SU-DHL-6 (cell line): ENCODE data around the gene ZC3H18.

Source experiments
- H2AFZ ChIP-seq: fragments of 200-600 bp; sonication (generic); 2 replicates; pipeline ENCODE4 v1.6.1; 2014; ENCODE audit warnings: low read depth, mild to moderate bottlenecking, moderate library complexity, mixed read lengths, antibody characterized with exemption, low read length; ENCODE audit not compliant: severe bottlenecking
- H3F3A ChIP-seq: fragments of 200-600 bp; shearing (Covaris generic); 2 replicates; pipeline ENCODE4 v1.6.0; 2016; ENCODE audit warnings: antibody characterized with exemption, mild to moderate bottlenecking; ENCODE audit not compliant: insufficient read depth
- H3K27ac ChIP-seq: fragments of 200-600 bp; sonication (generic); 2 replicates; pipeline ENCODE4 v1.5.1; 2016; ENCODE audit warnings: low read depth, mild to moderate bottlenecking, low read length, moderate library complexity, mixed read lengths
- H3K27me3 ChIP-seq: fragments of 200-600 bp; sonication (generic), shearing (Covaris generic); 2 replicates; pipeline ENCODE4 v1.6.0; 2014; ENCODE audit warnings: mild to moderate bottlenecking, low read length
- H3K36me3 ChIP-seq: fragments of 200-600 bp; sonication (generic); 2 replicates; pipeline ENCODE4 v1.6.1; 2014; ENCODE audit warnings: mild to moderate bottlenecking, low read length, mixed read lengths
- H3K4me2 ChIP-seq: fragments of 300-600, 200-600 bp; shearing (Covaris generic), sonication (generic); 2 replicates; pipeline ENCODE4 v1.6.0; 2014; ENCODE audit warnings: low read length, low read depth, mild to moderate bottlenecking; ENCODE audit not compliant: poor library complexity, severe bottlenecking
- H3K4me3 ChIP-seq: fragments of 200-600 bp; sonication (generic); 2 replicates; pipeline ENCODE4 v1.5.1; 2014; ENCODE audit warnings: antibody characterized with exemption, low read length, mild to moderate bottlenecking, mixed read lengths; ENCODE audit not compliant: insufficient read depth, poor library complexity, severe bottlenecking
- H3K79me2 ChIP-seq: fragments of 200-600 bp; sonication (generic); 2 replicates; pipeline ENCODE4 v1.6.1; 2014; ENCODE audit warnings: mild to moderate bottlenecking, low read length, moderate library complexity; ENCODE audit not compliant: insufficient read depth
- H3K9ac ChIP-seq: fragments of 200-600 bp; sonication (generic); 2 replicates; pipeline ENCODE4 v1.7.0; 2014; ENCODE audit warnings: mild to moderate bottlenecking, low read length
- H3K9me2 ChIP-seq: fragments of 200-600 bp; sonication (generic); replicated peaks from 2 replicates; pipeline ENCODE4 v1.6.1; 2014; ENCODE audit warnings: low read length; ENCODE audit not compliant: insufficient read depth
- H3K9me3 ChIP-seq: fragments of 200-600 bp; sonication (generic); 2 replicates; pipeline ENCODE4 v1.6.1; 2014; ENCODE audit warnings: low read length, mixed read lengths; ENCODE audit not compliant: insufficient read depth
- H4K20me1 ChIP-seq: fragments of 200-600 bp; sonication (generic); 2 replicates; pipeline ENCODE4 v1.6.1; 2014; ENCODE audit warnings: low read depth, mild to moderate bottlenecking, antibody characterized with exemption, low read length, moderate library complexity, mixed read lengths
- CTCF ChIP-seq: fragments of 200-600 bp; sonication (generic); IDR thresholded peaks from one replicate; pipeline ENCODE4 v1.5.1; 2017; ENCODE audit warnings: antibody characterized with exemption, mild to moderate bottlenecking, low read length, moderate library complexity; ENCODE audit not compliant: insufficient read depth, poor library complexity, severe bottlenecking
- EZH2phosphoT487 ChIP-seq: fragments of 200-600 bp; sonication (generic), shearing (Covaris generic); conservative IDR thresholded peaks from 2 replicates; pipeline ENCODE4 v1.6.1; 2018; ENCODE audit warnings: mild to moderate bottlenecking, antibody characterized with exemption, low read length, moderate library complexity, mixed read lengths

ZC3H18 gene

GRCh38 chr16:88655053-88655732 is 85.0 kb downstream of the ZC3H18 start:
- Histone ChIP-seq H4K20me1 (peaks cover under 1% of the 10 kb centered on the region; the same call in 1 of the 2 replicates), H3K36me3 (no peaks in the 10 kb centered on the region), H3K9me3 (no peaks in the 10 kb centered on the region)

GRCh38 chr16:88655733-88656281 is 85.6 kb downstream of the ZC3H18 start:
- Histone ChIP-seq H3K9me2 (no peaks in the 10 kb centered on the region), H3F3A (no peaks in the 10 kb centered on the region), H3K79me2 (peaks cover 18% of the 10 kb centered on the region), H4K20me1 (no peaks in the 10 kb centered on the region), H3K9ac (no peak overlapping the region), H3K27me3 (no peaks in the 10 kb centered on the region), H3K9me3 (no peaks in the 10 kb centered on the region), H3K4me3 (no peak overlapping the region), H2AFZ (no peak overlapping the region), H3K27ac (no peak overlapping the region), H3K4me2 (no peak overlapping the region), H3K36me3 (no peaks in the 10 kb centered on the region)
- TF ChIP-seq EZH2phosphoT487 (no peak), CTCF (no peak)

More at GRCh38 chr16:88655053-88655732, 85.0 kb downstream of the ZC3H18 start:
- H3K4me3 ChIP-seq = no peak overlapping the region
- H3K79me2 ChIP-seq = peaks cover 19% of the 10 kb centered on the region
- no peaks in the 10 kb centered on the region for H3K9me2 ChIP-seq
- TF ChIP-seq EZH2phosphoT487 = no peak
- no peak for TF ChIP-seq CTCF
- H3K9ac ChIP-seq = no peak overlapping the region
- no peak overlapping the region for H2AFZ ChIP-seq
- no peak overlapping the region for H3K27ac ChIP-seq
- H3F3A ChIP-seq = no peaks in the 10 kb centered on the region
- no peak overlapping the region for H3K4me2 ChIP-seq
- no peaks in the 10 kb centered on the region for H3K27me3 ChIP-seq

- TF ChIP-seq CTCF (no peak), EZH2phosphoT487 (no peak)
- H3K9ac ChIP-seq = no peak overlapping the region
- H3K27me3 ChIP-seq = no peaks in the 10 kb centered on the region
- H4K20me1 ChIP-seq = 0 out of 2 replicates have a peak, but pooled peaks cover 2% of the 10 kb centered on the region
- peaks cover 5% of the 10 kb centered on the region for H3F3A ChIP-seq
- no peaks in the 10 kb centered on the region for H3K36me3 ChIP-seq
- no peak overlapping the region for H3K4me3 ChIP-seq
- H2AFZ ChIP-seq = no peak overlapping the region
- H3K9me3 ChIP-seq = no peaks in the 10 kb centered on the region
- H3K79me2 ChIP-seq = peaks cover 24% of the 10 kb centered on the region
- H3K4me2 ChIP-seq = no peak overlapping the region
- no peaks in the 10 kb centered on the region for H3K9me2 ChIP-seq
- H3K27ac ChIP-seq = no peak overlapping the region
Observed at GRCh38 chr16:88656291-88656980, 86.2 kb downstream of the ZC3H18 start.
